Fibroblast of gingiva (primary cell): ENCODE measurements around the gene OR1D2.
A peak's percentile ranks its signal among the peaks of the same experiment; 100 is the strongest.
"Not testable (repeated sequence)": the region's sequence is repeated elsewhere in the genome, so short reads cannot be mapped to it uniquely, and the experiment has no call there.

ENCODE experiments used
- DNase-seq: peaks from one replicate; pipeline ENCODE4 v3.0.0-alpha.2; 2011; ENCODE audit warnings: low read depth

The OR1D2 gene

GRCh38 chr17:3104322-3104721, at the start of gene OR1D2:
Gene OR1D2 (minus strand): TSS chr17:3104422. CDS start chr17:3092996, 11,426 bp downstream.
- DNase-seq = no peak

GRCh38 chr17:3137494-3137893, 33.3 kb upstream of the OR1D2 start:
- not testable (repeated sequence) for DNase-seq

- DNase-seq = no peak
Measured at GRCh38 chr17:3127451-3127850, 23.2 kb upstream of the OR1D2 start, which contains the start of gene OR1G1. Gene OR1G1 (minus strand): TSS chr17:3127551. CDS start chr17:3127551, 0 bp downstream.

- not testable (repeated sequence) for DNase-seq
Measured at GRCh38 chr17:3073850-3074249, 30.4 kb downstream of the OR1D2 start.

- DNase-seq = not testable (repeated sequence)
Measured at GRCh38 chr17:3065192-3065591, 39.0 kb downstream of the OR1D2 start.

GRCh38 chr17:3063507-3063906, 40.7 kb downstream of the OR1D2 start, which contains the start of gene OR1D5:
Gene OR1D5 (minus strand): TSS chr17:3063607. CDS start chr17:3063607, 0 bp downstream.
- not testable (repeated sequence) for DNase-seq

- DNase-seq = not testable (repeated sequence)
Measured at GRCh38 chr17:3062824-3063377, 41.3 kb downstream of the OR1D2 start.

GRCh38 chr17:3054868-3055267, 49.4 kb downstream of the OR1D2 start:
- DNase-seq = not testable (repeated sequence)

GRCh38 chr17:3049705-3050295, 54.4 kb downstream of the OR1D2 start:
- no peak for DNase-seq

- DNase-seq = peak; percentile 98
Measured at GRCh38 chr17:3048727-3049471, 55.3 kb downstream of the OR1D2 start.

GRCh38 chr17:3046753-3047152, 57.5 kb downstream of the OR1D2 start:
- DNase-seq = no peak

- DNase-seq = no peak
Measured at GRCh38 chr17:3043737-3044365, 60.4 kb downstream of the OR1D2 start.

- DNase-seq = no peak
Measured at GRCh38 chr17:3040882-3041281, 63.3 kb downstream of the OR1D2 start.

- no peak for DNase-seq
Measured at GRCh38 chr17:3039736-3040135, 64.5 kb downstream of the OR1D2 start.

- no peak for DNase-seq
Measured at GRCh38 chr17:3038941-3039340, 65.3 kb downstream of the OR1D2 start.
